Measurements from ENCODE around the gene RETREG3. TPM values are rescaled to one million over a fixed set of nuclear protein-coding genes. Genes with fewer than 3 reads are reported as not detected.

The RETREG3 gene
- total and polyA plus RNA-seq, 9 of the 15 experiments (the other 6 are each of a cell fraction or from before 2014, with no cell fraction given) = 4.1 to 39.0 (median 16.9) TPM

DNA sequence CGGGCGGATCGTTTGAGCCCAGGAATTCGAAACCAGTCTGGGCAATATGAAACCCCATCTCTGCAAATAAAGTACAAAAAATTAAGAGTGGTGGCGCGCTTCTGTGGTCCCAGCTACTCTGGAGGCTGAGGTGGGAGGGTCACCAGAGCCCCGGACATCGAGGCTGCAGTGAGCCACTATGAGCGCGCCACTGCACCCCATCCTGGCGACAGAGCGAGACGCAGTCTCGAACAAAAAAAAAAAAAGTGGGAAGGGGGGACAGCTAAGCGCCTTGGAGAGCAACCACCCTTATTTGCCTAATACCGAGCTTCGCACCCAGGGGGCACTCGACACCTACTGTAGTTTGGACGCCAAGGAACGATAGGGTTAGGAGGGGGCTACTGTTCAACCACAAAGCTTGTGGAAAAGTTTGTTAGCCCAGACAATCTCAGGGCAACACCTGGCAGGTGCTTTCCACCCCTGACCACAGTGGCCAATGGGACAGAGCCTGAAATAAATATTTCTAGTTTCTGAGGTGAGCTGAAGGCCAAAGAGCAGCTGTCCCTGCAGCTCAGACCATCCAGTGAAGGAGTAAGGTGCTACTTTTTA, 30.8 kb downstream of the RETREG3 start (continued):
- TF ChIP-seq KAT7 (CRISPR knock-in tag; IDR thresholded peaks at IDR 0.05; ENCODE audit: borderline replicate concordance) (no peak; the same call in 1 of the 2 replicates), ZNF224 (CRISPR knock-in tag; IDR thresholded peaks at IDR 0.05) (no peak), TBP (optimal IDR thresholded peaks at IDR 0.05; ENCODE audit: low read depth, low read length) (no peak), ERF (CRISPR knock-in tag; IDR thresholded peaks at IDR 0.05) (no peak), HSF4 (CRISPR knock-in tag; IDR thresholded peaks at IDR 0.05; ENCODE audit: borderline replicate concordance) (no peak), RAD21 (CRISPR knock-in tag; conservative IDR thresholded peaks at IDR 0.05 in 1 of 2, IDR thresholded peaks at IDR 0.05 in 1 of 2) (peak; percentile 58 to 80), TCF3 (CRISPR knock-in tag; IDR thresholded peaks at IDR 0.05) (peak; percentile 54), NFIX (CRISPR knock-in tag; IDR thresholded peaks at IDR 0.05; ENCODE audit: low read depth) (no peak), EHMT2 (IDR thresholded peaks at IDR 0.05) (no peak), NFE2 (IDR thresholded peaks at IDR 0.05; ENCODE audit: low read depth) (no peak), ZNF175 (CRISPR knock-in tag; IDR thresholded peaks at IDR 0.05; ENCODE audit: low read depth) (no peak), MLLT1 (IDR thresholded peaks at IDR 0.05) (0 out of 4 replicates have a peak, but pooled peaks of 1 of the 2 experiments have one; percentile 12), THRA (IDR thresholded peaks at IDR 0.05) (no peak), CC2D1A (IDR thresholded peaks at IDR 0.05) (no peak; the same call in 1 of the 2 replicates), ATF3 (IDR thresholded peaks at IDR 0.05) (no peak), ATF3 (CRISPR knock-in tag; conservative IDR thresholded peaks at IDR 0.05) (no peak)
- TF ChIP-seq, protein P1, sequence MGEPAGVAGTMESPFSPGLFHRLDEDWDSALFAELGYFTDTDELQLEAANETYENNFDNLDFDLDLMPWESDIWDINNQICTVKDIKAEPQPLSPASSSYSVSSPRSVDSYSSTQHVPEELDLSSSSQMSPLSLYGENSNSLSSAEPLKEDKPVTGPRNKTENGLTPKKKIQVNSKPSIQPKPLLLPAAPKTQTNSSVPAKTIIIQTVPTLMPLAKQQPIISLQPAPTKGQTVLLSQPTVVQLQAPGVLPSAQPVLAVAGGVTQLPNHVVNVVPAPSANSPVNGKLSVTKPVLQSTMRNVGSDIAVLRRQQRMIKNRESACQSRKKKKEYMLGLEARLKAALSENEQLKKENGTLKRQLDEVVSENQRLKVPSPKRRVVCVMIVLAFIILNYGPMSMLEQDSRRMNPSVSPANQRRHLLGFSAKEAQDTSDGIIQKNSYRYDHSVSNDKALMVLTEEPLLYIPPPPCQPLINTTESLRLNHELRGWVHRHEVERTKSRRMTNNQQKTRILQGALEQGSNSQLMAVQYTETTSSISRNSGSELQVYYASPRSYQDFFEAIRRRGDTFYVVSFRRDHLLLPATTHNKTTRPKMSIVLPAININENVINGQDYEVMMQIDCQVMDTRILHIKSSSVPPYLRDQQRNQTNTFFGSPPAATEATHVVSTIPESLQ (CRISPR knock-in tag; IDR thresholded peaks at IDR 0.05) = no peak
- TF ChIP-seq, protein P2, sequence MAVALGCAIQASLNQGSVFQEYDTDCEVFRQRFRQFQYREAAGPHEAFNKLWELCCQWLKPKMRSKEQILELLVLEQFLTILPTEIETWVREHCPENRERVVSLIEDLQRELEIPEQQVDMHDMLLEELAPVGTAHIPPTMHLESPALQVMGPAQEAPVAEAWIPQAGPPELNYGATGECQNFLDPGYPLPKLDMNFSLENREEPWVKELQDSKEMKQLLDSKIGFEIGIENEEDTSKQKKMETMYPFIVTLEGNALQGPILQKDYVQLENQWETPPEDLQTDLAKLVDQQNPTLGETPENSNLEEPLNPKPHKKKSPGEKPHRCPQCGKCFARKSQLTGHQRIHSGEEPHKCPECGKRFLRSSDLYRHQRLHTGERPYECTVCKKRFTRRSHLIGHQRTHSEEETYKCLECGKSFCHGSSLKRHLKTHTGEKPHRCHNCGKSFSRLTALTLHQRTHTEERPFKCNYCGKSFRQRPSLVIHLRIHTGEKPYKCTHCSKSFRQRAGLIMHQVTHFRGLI (CRISPR knock-in tag; IDR thresholded peaks at IDR 0.05) = no peak
- TF ChIP-seq, protein P3, sequence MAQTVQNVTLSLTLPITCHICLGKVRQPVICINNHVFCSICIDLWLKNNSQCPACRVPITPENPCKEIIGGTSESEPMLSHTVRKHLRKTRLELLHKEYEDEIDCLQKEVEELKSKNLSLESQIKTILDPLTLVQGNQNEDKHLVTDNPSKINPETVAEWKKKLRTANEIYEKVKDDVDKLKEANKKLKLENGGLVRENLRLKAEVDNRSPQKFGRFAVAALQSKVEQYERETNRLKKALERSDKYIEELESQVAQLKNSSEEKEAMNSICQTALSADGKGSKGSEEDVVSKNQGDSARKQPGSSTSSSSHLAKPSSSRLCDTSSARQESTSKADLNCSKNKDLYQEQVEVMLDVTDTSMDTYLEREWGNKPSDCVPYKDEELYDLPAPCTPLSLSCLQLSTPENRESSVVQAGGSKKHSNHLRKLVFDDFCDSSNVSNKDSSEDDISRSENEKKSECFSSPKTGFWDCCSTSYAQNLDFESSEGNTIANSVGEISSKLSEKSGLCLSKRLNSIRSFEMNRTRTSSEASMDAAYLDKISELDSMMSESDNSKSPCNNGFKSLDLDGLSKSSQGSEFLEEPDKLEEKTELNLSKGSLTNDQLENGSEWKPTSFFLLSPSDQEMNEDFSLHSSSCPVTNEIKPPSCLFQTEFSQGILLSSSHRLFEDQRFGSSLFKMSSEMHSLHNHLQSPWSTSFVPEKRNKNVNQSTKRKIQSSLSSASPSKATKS (CRISPR knock-in tag; IDR thresholded peaks at IDR 0.05) = no peak
